Left colon (tissue), 2 donors: ENCODE results near the gene MPI. TPM values are rescaled to one million over a fixed set of nuclear protein-coding genes. Genes with fewer than 3 reads are reported as not detected.
"Not testable (repeated sequence)": the region's sequence is repeated elsewhere in the genome, so short reads cannot be mapped to it uniquely, and the experiment has no call there.

Source experiments
- ATAC-seq: fragments of 200-7000 bp; cut with Tn5 transposase; one replicate; pipeline ENCODE4 v1.9.1; 2020; ENCODE audit warnings: mild to moderate bottlenecking, moderate library complexity
- DNase-seq, 2 donors: peaks; one replicate each; pipeline ENCODE4 v3.0.0-alpha.2; 2020
- intact Hi-C, 2 donors: fragments of 100-400 bp; cut with DNase I in 1 of 2; cut with micrococcal nuclease in 1 of 2; formaldehyde crosslinking; loops; one replicate each; pipeline versions ENCODE4 v1.11.2 to v1.14.0; 2022; cut with DNase I, micrococcal nuclease
- microRNA-seq, 2 donors: library from miRNA; unstranded; fragments of <30 nt; microRNA quantifications; one replicate each; pipeline versions ENCODE4 v1.1.0 to v1.2.0, GENCODE V29; 2020
- total RNA-seq, 2 donors: library from RNA; stranded (reverse); fragmentation: NEBNext Ultra II Directional; extraction: Animal tissue kit (Norgen Biotek cat#: 25700); gene quantifications; one replicate each; pipeline ENCODE4 v1.2.1, GENCODE V29; 2021
- donor health status: DM: no; HTN: no; CAD: no.
- donor health status: DM: yes; HTN: yes; CAD: no.

The MPI gene
- total RNA-seq, 2 donors from 2014 or later, result 62.2 to 76.7 TPM

- ATAC-seq (peak; percentile 28), DNase-seq (no peak)
- intact Hi-C loops, result no loop called here
Measured at GRCh38 chr15:74907163-74907870, 17.5 kb downstream of the MPI start.

GRCh38 chr15:74908635-74909034, 18.8 kb downstream of the MPI start:
- no peak for DNase-seq
- ATAC-seq, result no peak

GRCh38 chr15:74913041-74913440, 23.2 kb downstream of the MPI start:
- intact Hi-C loops, result no loop called here
- ATAC-seq (no peak), DNase-seq (no peak)

More at GRCh38 chr15:74908635-74909034, 18.8 kb downstream of the MPI start:
- intact Hi-C loops, result no loop called here

- ATAC-seq, intact Hi-C loops: not testable (repeated sequence)
Measured at GRCh38 chr15:74913799-74914198, 24.0 kb downstream of the MPI start.

GRCh38 chr15:74917676-74918075, 27.8 kb downstream of the MPI start:
- ATAC-seq, result no peak
- intact Hi-C loops, result no loop called here
- no peak for DNase-seq

More at GRCh38 chr15:74913799-74914198, 24.0 kb downstream of the MPI start:
- not testable (repeated sequence) for DNase-seq

GRCh38 chr15:74920456-74920855, 30.6 kb downstream of the MPI start:
- intact Hi-C loops, result no loop called here
- no peak for ATAC-seq

GRCh38 chr15:74924525-74924924, 34.7 kb downstream of the MPI start:
- DNase-seq (no peak), ATAC-seq (no peak)
- intact Hi-C loops, result no loop called here

More at GRCh38 chr15:74920456-74920855, 30.6 kb downstream of the MPI start:
- DNase-seq, result no peak

GRCh38 chr15:74928771-74929198, 38.9 kb downstream of the MPI start:
- intact Hi-C loops, result no loop called here
- no peak for DNase-seq
- peak; percentile 77 for ATAC-seq

GRCh38 chr15:74933573-74933972, 43.7 kb downstream of the MPI start:
- intact Hi-C loops, result loop anchor here in 1 of 2 donors (10.0 kb wide), 1 partner anchor 299 kb away; no protein-coding TSS in a partner anchor
- no peak for DNase-seq
- ATAC-seq, result peak; percentile 49

- intact Hi-C loops, result loop anchor here in 1 of 2 donors (10.0 kb wide), 1 partner anchor 300 kb away; no protein-coding TSS in a partner anchor
- peak; percentile 55 to 68 for DNase-seq
- ATAC-seq, result not testable (repeated sequence)
Measured at GRCh38 chr15:74935193-74935592, 45.4 kb downstream of the MPI start.

GRCh38 chr15:74937272-74937589, 47.4 kb downstream of the MPI start:
- ATAC-seq, result peak; percentile 41
- intact Hi-C loops, result loop anchor here in 1 of 2 donors (10.0 kb wide), 1 partner anchor 302 kb away; no protein-coding TSS in a partner anchor
- no peak for DNase-seq

- intact Hi-C loops, result loop anchor here in 1 of 2 donors (10.0 kb wide), 1 partner anchor 303 kb away; no protein-coding TSS in a partner anchor
- DNase-seq (peak; percentile 92 to 95), ATAC-seq (peak; percentile 84)
Measured at GRCh38 chr15:74937590-74938371, 47.9 kb downstream of the MPI start, which contains the start of gene COX5A. TSS of gene COX5A (minus strand) at chr15:74938073. CDS start at chr15:74938014, 59 bp downstream.

GRCh38 chr15:74950078-74950908, 60.5 kb downstream of the MPI start:
- intact Hi-C loops, result loop anchor here in 1 of 2 donors (10.0 kb wide), 1 partner anchor 185 kb away; no protein-coding TSS in a partner anchor
- DNase-seq, result peak; percentile 50 to 79
- peak; percentile 74 for ATAC-seq

GRCh38 chr15:74951006-74951405, 61.2 kb downstream of the MPI start:
- intact Hi-C loops, result loop anchor here in 1 of 2 donors (10.0 kb wide), 1 partner anchor 186 kb away; no protein-coding TSS in a partner anchor
- no peak for ATAC-seq
- DNase-seq, result no peak

Small RNAs within 50 kb of the gene (microRNA-seq; reads per million reads assigned to microRNA genes)
- gene MIR6882, result 1.6 to 2.7 reads per million in 2 donors

Other genes starting within 250 kb of the MPI start
- 10 to 100 TPM; 21.6 to 32.5 TPM for gene EDC3, start 194.0 kb upstream of the MPI start, total RNA-seq
- gene CYP1A1, start 164.5 kb upstream of the MPI start, total RNA-seq, result under 1 TPM in 1 of 2 donors, not detected in 1; 0.82 TPM
- not detected for gene CYP1A2, start 141.2 kb upstream of the MPI start, total RNA-seq
- 10 to 100 TPM; 84.8 to 96.9 TPM for gene CSK, start 108.0 kb upstream of the MPI start, total RNA-seq
- under 1 TPM in 1 of 2 donors, not detected in 1; 0.40 TPM for gene LMAN1L, start 77.2 kb upstream of the MPI start, total RNA-seq
- gene CPLX3, start 63.4 kb upstream of the MPI start, total RNA-seq, result under 1 TPM in 1 of 2 donors, not detected in 1; 0.15 TPM
- 10 to 100 TPM; 70.7 to 83.2 TPM for gene ULK3, start 46.9 kb upstream of the MPI start, total RNA-seq
- 100 to 1,000 TPM; 188 to 209 TPM for gene SCAMP2, start 16.7 kb upstream of the MPI start, total RNA-seq
- 10 to 100 TPM; 53.5 to 64.9 TPM for gene FAM219B, start 16.8 kb downstream of the MPI start, total RNA-seq
- 100 to 1,000 TPM; 564 to 684 TPM for gene COX5A, start 48.0 kb downstream of the MPI start, total RNA-seq
- 10 to 100 TPM; 12.0 to 12.7 TPM for gene RPP25, start 66.7 kb downstream of the MPI start, total RNA-seq
- gene SCAMP5, start 105.5 kb downstream of the MPI start, total RNA-seq, result 1 to 10 TPM; 4.5 to 8.6 TPM
- gene PPCDC, start 133.5 kb downstream of the MPI start, total RNA-seq, result 10 to 100 TPM; 11.1 to 13.6 TPM